Transverse colon (tissue), 4 donors: ENCODE data around the gene MRPL34. TPM values are rescaled to one million over a fixed set of nuclear protein-coding genes. Genes with fewer than 3 reads are reported as not detected.

Experiments
- DNase-seq: peaks from one replicate; pipeline ENCODE4 v3.0.0-alpha.2; 2019
- H3K27ac ChIP-seq, 4 donors: fragments of 200-600 bp; sonication (generic); 2 replicates each; pipeline ENCODE4 v1.5.1; 2016 to 2018; ENCODE audit warnings: inconsistent platforms in 4 of 4
- H3K27me3 ChIP-seq: fragments of 200-600 bp; sonication (generic); 2 replicates; pipeline ENCODE4 v1.5.1; 2017; ENCODE audit warnings: inconsistent platforms
- H3K36me3 ChIP-seq, 4 donors: fragments of 200-600 bp; sonication (generic); 2 replicates each; pipeline ENCODE4 v1.5.1; 2017 to 2019; ENCODE audit warnings: inconsistent platforms in 4 of 4
- H3K4me1 ChIP-seq, 4 donors: fragments of 200-600 bp; sonication (generic); 2 replicates each; pipeline ENCODE4 v1.5.1; 2017 to 2020; ENCODE audit warnings: inconsistent platforms in 4 of 4
- H3K4me3 ChIP-seq, 4 donors: fragments of 200-600 bp; sonication (generic); 1 replicate in 1 of 4; 2 replicates in 3 of 4; pipeline versions ENCODE4 v1.5.1 to v1.6.1; 2017 to 2019; ENCODE audit warnings: inconsistent platforms in 4 of 4
- H3K9me3 ChIP-seq, 2 donors: fragments of 200-600 bp; sonication (generic); 2 replicates each; pipeline ENCODE4 v1.5.1; 2017 to 2019; ENCODE audit warnings: inconsistent platforms in 2 of 2
- EP300 ChIP-seq: sonication (generic); formaldehyde crosslinking; IDR thresholded peaks from one replicate; pipeline ENCODE4 v1.6.1; 2017; ENCODE audit warnings: antibody characterized with exemption, low read depth
- POLR2A ChIP-seq: fragments of 450-650 bp; IDR thresholded peaks from one replicate; pipeline ENCODE4 v1.6.1; 2016; ENCODE audit warnings: antibody characterized with exemption, mild to moderate bottlenecking, moderate library complexity
- POLR2AphosphoS5 ChIP-seq, 3 donors: sonication (generic); formaldehyde crosslinking; IDR thresholded peaks; one replicate each; pipeline ENCODE4 v1.6.1; 2016; ENCODE audit warnings: antibody characterized with exemption in 3 of 3
- WGBS, 2 donors: methylation state at CpG; one replicate each; pipeline ENCODE4 v1.1.5; 2018; ENCODE audit warnings: low coverage in 1 of 2; 5-methylcytosine and 5-hydroxymethylcytosine counted together
- in situ Hi-C, 4 donors: fragments of 200-750 bp; cut with MboI; loops; one replicate each; pipeline versions ENCODE4 v1.15.0 to v1.15.1; 2017; ENCODE audit warnings: low sequenced_read_pairs in 3 of 4, low pct_ligation_motif_present in 1 of 4, low pct_unique_long_range_greater_than_20kb in 1 of 4
- intact Hi-C: fragments of 100-400 bp; cut with DNase I; formaldehyde crosslinking; loops from one replicate; pipeline ENCODE4 v1.15.1; 2023; ENCODE audit warnings: low total_unique reads
- total RNA-seq, 4 donors: library from RNA; depleted of rRNA; stranded (reverse); fragments of >200 nt; gene quantifications; one replicate each; pipeline ENCODE4 v1.1.0, GENCODE V29; 2016
- TF ChIP-seq, protein P1 (sequence below), 5 experiments: fragments of 200-600 bp in 3 of 5; fragments of 450-650 bp in 2 of 5; sonication (generic) in 3 of 5; IDR thresholded peaks; 1 replicate in 2 of 5; 2 replicates in 3 of 5; pipeline ENCODE4 v1.5.1; 2016 to 2017; ENCODE audit warnings: antibody characterized with exemption in 5 of 5, inconsistent platforms in 3 of 5, mild to moderate bottlenecking in 2 of 5, moderate library complexity in 1 of 5

Gene MRPL34
- total RNA-seq, 4 donors from 2014 or later = 243 to 390 (median 272) TPM

DNA sequence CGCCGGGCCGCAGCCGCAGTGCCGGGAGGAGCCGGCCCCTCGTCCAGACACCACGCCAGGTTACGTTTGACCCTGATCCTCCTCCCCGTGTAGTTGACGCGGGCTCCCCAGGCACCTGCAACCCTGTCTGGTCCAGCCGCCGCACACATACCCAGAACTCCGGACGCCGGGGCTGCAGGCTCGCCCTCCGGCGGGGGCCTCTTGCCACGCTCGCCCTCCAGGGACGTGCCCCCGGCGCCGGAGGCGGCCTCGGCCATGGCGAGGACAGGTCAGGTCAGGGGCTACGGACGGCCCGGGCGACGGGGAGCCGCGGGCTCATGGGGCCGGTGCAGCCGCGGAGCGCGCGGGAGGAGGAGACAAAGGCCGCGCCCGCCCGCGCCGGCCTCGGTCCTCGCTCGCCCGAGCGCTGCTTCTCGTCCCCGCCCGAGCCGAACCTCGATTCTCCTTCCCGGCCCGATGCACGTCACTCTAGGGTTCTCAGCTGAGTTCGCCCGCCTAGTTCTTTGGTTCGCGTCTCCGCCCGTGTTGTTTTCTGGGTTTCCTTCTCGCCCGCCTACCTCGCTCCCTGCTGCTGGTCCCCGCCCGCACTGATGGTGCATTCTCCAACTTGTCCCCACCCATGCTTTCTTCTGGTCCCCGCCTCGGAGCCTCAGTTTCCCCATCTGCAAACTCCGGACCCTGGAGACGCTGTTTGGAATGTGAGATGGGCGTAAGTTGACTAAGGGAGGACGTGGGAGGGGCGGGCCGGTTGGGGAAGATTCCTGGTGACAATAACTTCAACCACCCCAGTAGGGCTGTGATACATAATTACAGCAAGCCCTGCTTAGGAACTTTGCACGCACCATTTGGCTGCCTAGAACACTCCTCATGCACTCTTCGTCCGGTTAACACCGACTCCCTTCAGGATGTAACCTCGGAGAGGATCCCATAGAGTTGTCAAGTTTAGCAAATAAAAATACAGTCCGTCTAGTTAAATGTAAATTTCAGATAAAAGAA lies 29.0 kb downstream of the MRPL34 start, which contains the start of gene ANO8:
ANO8 (minus strand) TSS at position 442 of the 996 bp plus-strand sequence; CDS start at position 257, 185 bp downstream.
- TF ChIP-seq POLR2AphosphoS5 (IDR thresholded peaks at IDR 0.05) (peak; percentile 37 to 69 (median 68)), POLR2A (no peak)
- H3K27me3 ChIP-seq = peaks cover 11% of the 10 kb centered on the region
- H3K4me1 ChIP-seq = peaks cover 16 to 37% (median 26%) of the 10 kb centered on the region in 4 donors
- 2 to 27% methylated on average over 3 to 79 of the region's 86 CpGs for WGBS, 2 donors
- H3K36me3 ChIP-seq = no peaks in the 10 kb centered on the region
- in situ Hi-C loops (no loop called here), intact Hi-C loops (no loop called here)
- peak within 1 kb of the TSS; percentile 46 to 69 (median 62) for H3K4me3 ChIP-seq
- H3K9me3 ChIP-seq = no peaks in the 10 kb centered on the region
- DNase-seq = peak; percentile 96
- peak within 1 kb of the TSS; percentile 80 to 99 (median 88) for H3K27ac ChIP-seq

DNA sequence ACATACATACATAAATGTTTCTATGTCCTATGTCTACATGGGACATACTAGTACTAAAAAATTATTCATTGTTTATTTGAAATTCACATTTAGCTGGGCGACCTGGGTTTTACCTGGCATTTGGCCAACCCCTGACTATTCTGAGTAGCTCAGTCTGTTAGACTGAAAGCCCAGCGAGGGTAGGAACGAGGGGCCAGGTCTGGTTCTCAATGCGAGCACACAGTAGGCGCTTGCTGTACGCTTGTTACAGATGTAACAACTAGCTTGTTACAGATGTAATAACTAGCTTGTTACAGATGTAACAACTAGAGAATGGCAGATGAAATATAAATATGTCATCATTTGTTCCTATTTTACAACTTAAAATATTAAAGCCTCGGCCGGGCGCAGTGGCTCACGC lies 29.9 kb downstream of the MRPL34 start:
- peak overlapping the region in 1 of 4 donors; percentile 62 for H3K4me3 ChIP-seq
- no peaks in the 10 kb centered on the region for H3K36me3 ChIP-seq
- 46 to 60% methylated on average over 6 to 10 of the region's 10 CpGs for WGBS, 2 donors
- DNase-seq = no peak
- no peaks in the 10 kb centered on the region for H3K9me3 ChIP-seq
- in situ Hi-C loops = no loop called here
- H3K27ac ChIP-seq = peak overlapping the region; percentile 80 to 99 (median 88)
- intact Hi-C loops = no loop called here
- peaks cover 2% of the 10 kb centered on the region for H3K27me3 ChIP-seq
- peaks cover 16 to 44% (median 28%) of the 10 kb centered on the region in 4 donors for H3K4me1 ChIP-seq
- TF ChIP-seq, protein P1, sequence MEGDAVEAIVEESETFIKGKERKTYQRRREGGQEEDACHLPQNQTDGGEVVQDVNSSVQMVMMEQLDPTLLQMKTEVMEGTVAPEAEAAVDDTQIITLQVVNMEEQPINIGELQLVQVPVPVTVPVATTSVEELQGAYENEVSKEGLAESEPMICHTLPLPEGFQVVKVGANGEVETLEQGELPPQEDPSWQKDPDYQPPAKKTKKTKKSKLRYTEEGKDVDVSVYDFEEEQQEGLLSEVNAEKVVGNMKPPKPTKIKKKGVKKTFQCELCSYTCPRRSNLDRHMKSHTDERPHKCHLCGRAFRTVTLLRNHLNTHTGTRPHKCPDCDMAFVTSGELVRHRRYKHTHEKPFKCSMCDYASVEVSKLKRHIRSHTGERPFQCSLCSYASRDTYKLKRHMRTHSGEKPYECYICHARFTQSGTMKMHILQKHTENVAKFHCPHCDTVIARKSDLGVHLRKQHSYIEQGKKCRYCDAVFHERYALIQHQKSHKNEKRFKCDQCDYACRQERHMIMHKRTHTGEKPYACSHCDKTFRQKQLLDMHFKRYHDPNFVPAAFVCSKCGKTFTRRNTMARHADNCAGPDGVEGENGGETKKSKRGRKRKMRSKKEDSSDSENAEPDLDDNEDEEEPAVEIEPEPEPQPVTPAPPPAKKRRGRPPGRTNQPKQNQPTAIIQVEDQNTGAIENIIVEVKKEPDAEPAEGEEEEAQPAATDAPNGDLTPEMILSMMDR (IDR thresholded peaks at IDR 0.05) = no peak
- no peak for TF ChIP-seq POLR2A
- TF ChIP-seq EP300 = no peak
- TF ChIP-seq POLR2AphosphoS5 (IDR thresholded peaks at IDR 0.05) = no peak

GRCh38 chr19:17336872-17337674 lies 31.4 kb downstream of the MRPL34 start, which contains the start of gene GTPBP3:
Gene GTPBP3, plus strand, starts transcription at chr19:17337553. Its CDS starts 59 bp downstream, at chr19:17337612.
- peak; percentile 53 to 79 (median 68) for TF ChIP-seq POLR2AphosphoS5 (IDR thresholded peaks at IDR 0.05)
- TF ChIP-seq POLR2A = peak; percentile 54
- TF ChIP-seq EP300 = no peak
- peak within 1 kb of the TSS; percentile 94 to 99 (median 98) for H3K27ac ChIP-seq
- in situ Hi-C loops = no loop called here

DNA sequence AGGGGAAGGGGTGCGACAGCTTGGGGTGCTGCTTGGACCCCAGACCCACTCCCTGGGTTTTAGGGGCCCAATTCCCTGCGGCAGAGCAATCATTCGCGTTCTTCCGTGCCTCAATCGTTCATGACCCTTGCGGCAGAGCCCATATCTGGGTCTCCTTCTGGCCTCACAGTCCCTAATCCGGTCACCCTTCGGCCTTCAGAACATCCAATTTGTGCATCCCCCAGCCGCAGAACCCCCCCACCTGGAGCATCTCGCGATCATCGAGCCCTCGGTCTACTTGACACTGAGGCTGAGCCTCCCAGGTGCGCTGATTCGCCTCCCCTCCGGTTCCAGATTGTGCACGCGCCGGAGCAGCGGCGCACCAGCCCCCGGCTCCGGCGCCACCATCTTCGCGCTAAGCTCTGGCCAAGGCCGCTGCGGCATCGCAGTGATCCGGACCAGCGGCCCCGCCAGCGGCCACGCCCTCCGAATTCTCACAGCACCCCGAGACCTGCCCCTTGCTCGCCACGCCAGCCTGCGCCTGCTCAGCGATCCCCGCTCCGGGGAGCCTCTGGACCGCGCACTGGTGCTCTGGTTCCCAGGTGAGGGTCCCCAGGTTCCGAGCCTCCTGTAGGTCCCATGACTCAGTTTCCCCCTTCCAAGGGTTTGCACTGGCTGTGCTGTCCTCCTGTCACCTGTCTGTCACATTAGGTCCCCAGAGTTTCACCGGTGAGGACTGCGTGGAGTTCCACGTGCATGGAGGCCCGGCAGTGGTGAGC lies 32.2 kb downstream of the MRPL34 start:
- WGBS, 2 donors = 4% methylated on average over 45 of the region's 50 CpGs; no CpG with 5 or more reads in 1 of the 2 donors

More at GRCh38 chr19:17336872-17337674, 31.4 kb downstream of the MRPL34 start, which contains the start of gene GTPBP3:
- intact Hi-C loops = no loop called here
- WGBS, 2 donors = 0% methylated on average over 38 of the region's 41 CpGs; no CpG with 5 or more reads in 1 of the 2 donors
- H3K4me3 ChIP-seq = peak within 1 kb of the TSS; percentile 49 to 93 (median 68)
- peaks cover 16 to 47% (median 28%) of the 10 kb centered on the region in 4 donors for H3K4me1 ChIP-seq
- no peaks in the 10 kb centered on the region for H3K27me3 ChIP-seq
- no peaks in the 10 kb centered on the region for H3K9me3 ChIP-seq
- H3K36me3 ChIP-seq = no peaks in the 10 kb centered on the region
- peak; percentile 97 for DNase-seq

More for the DNA sequence above, 32.2 kb downstream of the MRPL34 start:
- Histone ChIP-seq H3K4me3 (peak overlapping the region; percentile 45 to 93 (median 55)), H3K27me3 (no peaks in the 10 kb centered on the region), H3K36me3 (no peaks in the 10 kb centered on the region), H3K4me1 (peaks cover 16 to 47% (median 28%) of the 10 kb centered on the region in 4 donors), H3K9me3 (no peaks in the 10 kb centered on the region), H3K27ac (peak overlapping the region; percentile 94 to 99 (median 98))
- DNase-seq = no peak
- TF ChIP-seq POLR2A (no peak), EP300 (no peak)
- intact Hi-C loops = no loop called here
- in situ Hi-C loops = no loop called here
